ENCODE results near the gene LSAMP.

- TF ChIP-seq POLR2AphosphoS5 (IDR thresholded peaks at IDR 0.05) = no peak
- no peak for TF ChIP-seq CTCF (IDR thresholded peaks at IDR 0.05)
Measured at GRCh38 chr3:116394365-116394764, 50.9 kb downstream of the LSAMP start.
